GM08714 (cell line): ENCODE results near the gene ATP4B.

Experiments used
- H3K4me3 ChIP-seq: fragments of 200-500 bp; sonication (Bioruptor generic); 2 replicates; pipeline ENCODE4 v1.5.1; 2014; ENCODE audit warnings: mild to moderate bottlenecking, low read length, inconsistent platforms
- ZNF274 ChIP-seq: IDR thresholded peaks from 2 replicates; pipeline ENCODE4 v1.6.1; 2012; ENCODE audit warnings: mild to moderate bottlenecking, low read depth, low read length

ATP4B gene

DNA sequence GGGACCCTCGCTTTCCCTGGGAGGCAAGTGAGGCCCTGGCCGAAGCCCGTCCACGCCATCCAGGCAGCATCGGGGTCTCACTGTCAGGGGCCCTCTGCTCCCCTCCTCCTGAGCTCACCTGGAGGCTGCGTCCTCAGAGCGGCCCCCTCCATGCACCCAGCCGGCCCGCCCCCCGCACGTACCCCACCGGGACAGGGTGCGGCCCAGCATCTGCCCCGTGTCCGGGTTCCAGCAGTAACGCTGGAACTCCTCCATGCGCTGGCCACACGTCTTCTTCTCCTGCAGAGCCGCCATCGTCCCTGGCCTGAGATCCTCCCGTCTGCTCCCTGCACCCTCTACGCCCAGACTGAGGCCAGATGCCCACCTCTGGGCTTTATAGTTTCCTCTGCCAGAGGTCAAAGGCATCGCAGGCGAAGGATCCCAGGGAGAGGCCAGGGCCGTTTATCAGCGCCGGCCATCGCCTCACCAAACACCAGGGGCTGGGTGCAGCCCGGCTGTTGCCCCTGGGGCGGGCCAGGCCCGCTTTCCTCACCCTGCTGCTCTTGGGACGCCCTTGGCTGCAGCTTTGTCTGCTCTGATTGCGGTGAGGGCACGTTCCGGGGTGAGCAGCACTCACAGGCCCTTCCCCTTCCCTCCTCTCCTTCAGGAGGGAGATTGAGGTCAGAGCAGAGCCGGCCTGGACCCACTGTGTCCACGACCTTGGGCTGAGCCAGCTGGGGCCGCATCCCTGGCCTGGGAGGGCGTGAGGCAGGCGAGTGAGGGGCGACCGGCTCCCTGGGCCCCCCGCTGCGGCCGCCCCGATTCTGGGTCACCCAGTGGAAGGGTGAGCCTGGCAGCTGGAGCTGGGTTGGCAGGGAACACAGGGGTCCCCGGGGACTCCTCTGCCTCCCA lies at the start of gene ATP4B:
Gene ATP4B (minus strand): TSS at position 348 of the 891 bp plus-strand sequence. CDS start 54 bp downstream, at position 294.
- TF ChIP-seq ZNF274 = no peak

GRCh38 chr13:113672002-113672651 lies 14.1 kb upstream of the ATP4B start:
- no peak for TF ChIP-seq ZNF274

More for the DNA sequence above, at the start of gene ATP4B:
- H3K4me3 ChIP-seq = no peak within 1 kb of the TSS

DNA sequence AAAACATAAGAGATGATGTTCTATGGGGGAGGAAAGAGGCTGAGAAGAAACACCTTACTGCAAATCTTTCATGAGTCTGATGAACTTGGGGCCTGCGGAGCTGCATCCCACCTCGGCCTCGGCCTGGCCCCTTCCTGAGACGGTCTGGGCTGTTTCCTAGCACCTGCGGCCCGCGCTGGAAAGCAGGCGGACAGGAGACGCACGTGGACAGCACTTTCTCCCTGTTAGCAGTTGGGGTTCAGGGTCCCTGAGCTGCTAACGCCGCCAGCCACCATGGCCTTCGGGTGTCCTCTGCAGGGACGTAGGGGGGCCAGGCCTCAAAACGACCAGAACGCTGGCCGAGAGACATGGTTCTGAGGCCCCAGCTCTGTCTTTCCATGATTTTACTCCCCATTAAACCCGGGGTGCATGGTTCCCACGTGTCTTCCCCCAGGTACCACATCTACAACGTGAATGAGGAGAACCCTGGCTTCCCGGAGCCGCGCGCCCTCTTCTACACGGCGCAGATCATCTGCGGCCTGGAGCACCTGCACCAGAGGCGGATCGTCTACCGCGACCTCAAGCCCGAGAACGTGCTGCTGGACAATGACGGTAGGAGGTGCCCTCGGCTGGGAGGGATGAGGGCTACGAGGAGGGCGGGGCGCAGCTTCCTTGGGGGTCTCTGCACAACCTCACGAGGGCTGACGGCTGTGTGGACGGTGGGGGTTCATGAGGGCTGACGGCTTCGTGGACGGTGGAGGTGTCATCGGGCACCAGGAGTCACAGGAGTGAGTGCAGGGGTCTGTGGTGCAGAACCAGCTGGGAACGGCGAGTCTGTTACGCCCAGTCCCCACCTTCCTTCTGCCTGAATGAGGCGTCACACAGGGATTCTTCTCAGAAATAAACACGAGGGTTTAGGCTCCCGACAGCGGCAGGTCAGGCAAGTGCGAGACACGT lies 13.3 kb upstream of the ATP4B start:
- no peak for TF ChIP-seq ZNF274
- no peak overlapping the region for H3K4me3 ChIP-seq

More at GRCh38 chr13:113672002-113672651, 14.1 kb upstream of the ATP4B start:
- no peak overlapping the region for H3K4me3 ChIP-seq

DNA sequence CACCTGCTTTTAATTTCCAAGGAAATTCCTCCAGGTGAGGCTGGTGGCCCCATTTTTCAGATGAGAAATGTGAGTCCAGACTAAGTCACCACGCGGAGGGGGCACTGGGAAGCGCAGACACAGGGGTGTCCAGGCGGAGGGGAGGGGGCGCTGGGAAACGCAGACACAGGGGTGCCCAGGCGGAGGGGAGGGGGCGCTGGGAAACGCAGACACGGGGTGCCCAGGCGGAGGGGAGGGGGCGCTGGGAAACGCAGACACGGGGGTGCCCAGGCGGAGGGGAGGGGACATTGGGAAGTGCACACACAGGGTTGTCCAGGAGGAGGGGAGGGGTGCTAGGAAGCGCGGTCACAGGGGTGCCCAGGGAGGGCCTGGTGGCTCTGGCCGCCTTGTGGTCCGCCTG lies 12.5 kb upstream of the ATP4B start:
- TF ChIP-seq ZNF274 = no peak
- H3K4me3 ChIP-seq = no peak overlapping the region

DNA sequence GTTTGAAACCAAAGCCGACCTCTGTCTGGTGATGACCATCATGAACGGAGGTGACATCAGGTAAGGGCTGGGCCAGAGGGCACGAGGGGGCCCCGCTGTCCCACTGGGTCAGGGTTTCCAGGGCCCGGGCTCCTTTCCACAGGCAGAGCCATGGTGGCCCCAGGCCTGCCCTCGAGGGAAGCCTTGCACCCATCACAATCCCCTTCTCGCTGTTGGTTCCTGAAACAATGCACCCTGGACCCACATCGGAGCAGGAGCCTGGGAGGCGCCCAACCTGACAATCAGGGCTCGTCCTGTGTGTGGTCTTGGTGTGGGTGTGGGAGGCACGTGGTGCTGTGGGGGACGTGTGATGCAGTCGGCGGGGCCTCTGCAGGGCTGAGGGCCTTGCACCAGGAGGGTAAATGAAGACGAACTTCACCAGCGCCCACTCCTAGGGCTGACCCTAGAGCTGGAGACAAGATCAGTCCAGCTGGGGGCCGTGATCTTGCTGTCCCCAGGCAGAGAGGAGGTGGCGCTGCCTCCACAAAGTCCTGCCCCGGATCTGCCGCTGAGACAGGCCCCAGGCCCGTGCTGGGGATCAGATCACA lies 11.8 kb upstream of the ATP4B start:
- no peak for TF ChIP-seq ZNF274
- H3K4me3 ChIP-seq = no peak overlapping the region

DNA sequence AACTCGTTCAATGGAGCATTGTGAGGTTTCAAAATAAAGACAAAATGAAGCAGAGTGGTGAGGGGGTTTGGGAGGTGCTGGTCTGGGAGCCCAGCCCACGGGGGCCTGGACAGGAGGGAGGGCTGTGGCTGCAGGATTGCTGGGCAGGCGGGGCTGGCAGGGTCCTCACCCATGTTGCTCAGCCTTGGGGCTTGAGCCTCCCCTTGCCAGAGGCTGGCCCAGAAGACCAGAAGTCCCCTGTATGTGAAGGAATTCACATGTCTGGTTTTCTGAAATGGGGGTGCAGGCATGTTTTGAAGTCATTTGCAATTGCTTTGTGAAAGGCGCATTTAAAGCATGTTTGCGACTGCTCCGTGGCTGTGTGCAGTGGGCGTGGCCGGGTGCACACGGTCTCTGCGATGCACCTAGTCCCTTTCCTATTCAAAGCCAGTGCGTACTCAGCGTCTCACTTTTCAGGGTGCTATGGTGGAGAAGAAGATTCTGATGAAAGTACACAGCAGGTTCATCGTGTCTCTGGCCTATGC lies 11.3 kb upstream of the ATP4B start:
- H3K4me3 ChIP-seq = no peak overlapping the region
- no peak for TF ChIP-seq ZNF274

DNA sequence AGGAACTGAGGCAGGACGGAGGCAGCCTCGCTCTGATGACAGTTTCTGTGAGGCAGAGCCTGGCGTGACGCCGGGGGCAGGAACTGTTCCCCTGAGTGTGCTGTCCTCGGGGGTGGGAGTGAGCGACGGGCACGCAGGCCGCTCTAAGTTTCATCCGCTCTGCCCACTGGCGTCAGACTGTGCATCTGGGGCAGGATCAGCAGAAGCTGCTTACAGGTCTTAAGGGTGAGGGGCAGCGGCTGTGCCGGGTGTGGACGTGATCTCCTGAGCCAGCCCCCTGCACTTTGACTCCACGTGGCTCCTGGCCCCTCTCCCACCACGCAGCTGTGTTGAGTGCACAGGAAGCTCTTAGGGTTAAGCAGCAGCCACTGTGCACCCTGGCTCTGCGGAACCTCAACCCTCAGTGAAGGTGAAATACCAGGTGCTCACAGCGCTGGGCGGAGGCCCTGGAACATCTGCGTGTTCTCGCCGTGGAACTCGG lies 10.5 kb upstream of the ATP4B start:
- no peak for TF ChIP-seq ZNF274
- H3K4me3 ChIP-seq = no peak overlapping the region

DNA sequence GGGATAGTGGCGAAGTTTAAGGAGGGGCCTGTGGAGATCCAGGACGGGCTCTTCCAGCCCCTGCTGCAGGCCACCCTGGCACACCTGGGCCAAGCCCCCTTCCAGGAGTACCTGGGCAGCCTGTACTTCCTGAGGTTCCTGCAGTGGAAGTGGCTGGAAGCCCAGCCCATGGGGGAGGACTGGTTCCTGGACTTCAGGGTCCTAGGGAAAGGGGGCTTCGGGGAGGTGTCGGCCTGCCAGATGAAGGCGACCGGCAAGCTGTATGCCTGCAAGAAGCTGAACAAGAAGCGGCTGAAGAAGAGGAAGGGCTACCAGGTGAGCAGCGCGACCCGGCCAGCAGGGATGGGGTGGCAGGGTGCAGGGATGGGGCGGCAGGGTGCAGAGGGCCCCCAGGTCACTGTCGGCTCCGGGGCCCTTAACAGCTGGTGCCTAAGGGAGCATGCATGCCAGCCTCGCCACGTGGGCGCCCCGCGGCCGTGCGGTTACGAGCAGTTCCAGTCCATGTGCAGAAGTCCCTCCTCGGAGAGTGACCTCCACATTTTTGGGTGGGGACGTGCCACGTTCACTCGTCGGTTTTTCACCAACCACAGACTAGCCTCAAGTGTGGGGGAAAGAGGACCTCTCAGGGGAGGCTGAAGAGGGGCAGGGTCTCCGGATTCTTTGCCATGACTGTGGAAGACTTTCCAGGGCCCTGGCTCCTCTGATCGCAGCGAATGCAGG lies 9.9 kb upstream of the ATP4B start:
- no peak overlapping the region for H3K4me3 ChIP-seq
- no peak for TF ChIP-seq ZNF274

GRCh38 chr13:113666951-113667701 lies 9.1 kb upstream of the ATP4B start, which contains the start of gene GRK1:
TSS of gene GRK1 (plus strand) at chr13:113667219. CDS start at chr13:113667387, 168 bp downstream.
- H3K4me3 ChIP-seq = no peak within 1 kb of the TSS
- no peak for TF ChIP-seq ZNF274

- no peak for TF ChIP-seq ZNF274
- H3K4me3 ChIP-seq = no peak overlapping the region
Measured at GRCh38 chr13:113666329-113666670, 8.3 kb upstream of the ATP4B start.

GRCh38 chr13:113665597-113666328 lies 7.8 kb upstream of the ATP4B start:
- no peak for TF ChIP-seq ZNF274
- H3K4me3 ChIP-seq = no peak overlapping the region
